Activated CD4-positive, alpha-beta T cell treated with anti-CD3 and anti-CD28 coated beads, Interleukin-2, amount 50 U/mL, for 1 hour (primary cell): ENCODE measurements around the gene CASS4.
"Not testable (repeated sequence)": the region's sequence is repeated elsewhere in the genome, so short reads cannot be mapped to it uniquely, and the experiment has no call there.

Experiments
- DNase-seq: peaks from one replicate; pipeline ENCODE4 v3.0.0-alpha.2; 2020

The CASS4 gene, protein sequence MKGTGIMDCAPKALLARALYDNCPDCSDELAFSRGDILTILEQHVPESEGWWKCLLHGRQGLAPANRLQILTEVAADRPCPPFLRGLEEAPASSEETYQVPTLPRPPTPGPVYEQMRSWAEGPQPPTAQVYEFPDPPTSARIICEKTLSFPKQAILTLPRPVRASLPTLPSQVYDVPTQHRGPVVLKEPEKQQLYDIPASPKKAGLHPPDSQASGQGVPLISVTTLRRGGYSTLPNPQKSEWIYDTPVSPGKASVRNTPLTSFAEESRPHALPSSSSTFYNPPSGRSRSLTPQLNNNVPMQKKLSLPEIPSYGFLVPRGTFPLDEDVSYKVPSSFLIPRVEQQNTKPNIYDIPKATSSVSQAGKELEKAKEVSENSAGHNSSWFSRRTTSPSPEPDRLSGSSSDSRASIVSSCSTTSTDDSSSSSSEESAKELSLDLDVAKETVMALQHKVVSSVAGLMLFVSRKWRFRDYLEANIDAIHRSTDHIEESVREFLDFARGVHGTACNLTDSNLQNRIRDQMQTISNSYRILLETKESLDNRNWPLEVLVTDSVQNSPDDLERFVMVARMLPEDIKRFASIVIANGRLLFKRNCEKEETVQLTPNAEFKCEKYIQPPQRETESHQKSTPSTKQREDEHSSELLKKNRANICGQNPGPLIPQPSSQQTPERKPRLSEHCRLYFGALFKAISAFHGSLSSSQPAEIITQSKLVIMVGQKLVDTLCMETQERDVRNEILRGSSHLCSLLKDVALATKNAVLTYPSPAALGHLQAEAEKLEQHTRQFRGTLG

GRCh38 chr20:56411759-56412472, at the start of gene CASS4:
CASS4 (plus strand) TSS chr20:56412260; CDS start chr20:56412459, 199 bp downstream.
- DNase-seq: no peak

- no peak for DNase-seq
These were observed 49.1 kb upstream of the CASS4 start for GRCh38 chr20:56362833-56363413.

DNA sequence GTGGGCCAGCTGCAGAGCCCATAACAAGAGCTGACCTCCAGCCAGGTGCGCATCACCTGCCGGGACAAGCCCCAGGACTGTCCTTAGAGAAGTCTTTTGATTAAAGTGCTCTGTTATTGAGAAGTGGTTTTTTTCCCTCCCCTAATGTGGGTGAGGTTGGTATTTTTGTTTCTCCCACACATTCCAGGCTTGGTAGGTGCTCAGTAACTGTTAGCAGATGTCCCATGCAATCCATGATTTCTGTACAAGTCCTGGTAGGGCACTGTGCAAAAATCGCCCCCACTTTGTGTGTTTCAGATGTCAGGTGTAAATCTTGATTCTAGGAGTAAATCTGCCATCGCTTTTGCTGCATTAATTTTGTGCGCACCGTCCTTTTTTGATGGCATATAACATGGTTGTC, 48.6 kb upstream of the CASS4 start:
- no peak for DNase-seq

DNA sequence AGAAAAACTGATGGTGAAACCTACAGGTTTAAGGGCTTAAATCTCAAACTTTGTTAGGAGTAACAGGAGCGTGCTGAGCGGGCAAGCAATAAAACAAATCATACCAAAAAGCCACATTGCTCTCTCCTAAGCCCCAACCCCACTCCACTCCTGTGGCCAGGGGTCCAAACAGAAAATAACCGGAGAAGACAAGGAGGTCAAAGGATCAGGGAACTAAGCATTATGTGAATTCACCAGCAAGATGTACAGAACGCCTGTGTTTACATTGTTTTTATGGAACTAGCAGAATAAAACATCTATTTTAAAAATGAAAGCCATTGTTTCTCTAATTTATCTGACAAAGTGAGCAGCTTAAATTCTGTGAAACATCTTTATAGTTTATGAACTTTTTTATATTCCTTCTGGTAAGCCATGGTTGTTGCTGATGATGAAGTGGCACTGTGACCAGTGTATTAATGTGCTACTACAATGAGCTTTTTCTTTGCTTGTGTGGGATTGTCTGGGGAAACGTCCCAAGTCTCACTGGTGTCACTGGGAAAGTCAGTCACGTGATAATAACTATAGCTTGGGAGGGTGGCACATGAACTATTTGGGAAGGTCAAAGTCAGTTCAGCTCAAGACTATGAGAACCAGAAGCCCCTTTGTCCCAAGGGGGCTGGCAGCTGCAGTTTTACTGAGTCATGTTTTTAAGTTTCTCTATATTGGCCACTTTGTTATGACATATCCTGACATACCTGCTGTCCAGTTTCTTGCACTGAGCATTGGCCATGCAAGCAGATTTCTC, 43.5 kb upstream of the CASS4 start:
- no peak for DNase-seq

GRCh38 chr20:56369179-56369578, 42.9 kb upstream of the CASS4 start:
- DNase-seq: no peak

DNA sequence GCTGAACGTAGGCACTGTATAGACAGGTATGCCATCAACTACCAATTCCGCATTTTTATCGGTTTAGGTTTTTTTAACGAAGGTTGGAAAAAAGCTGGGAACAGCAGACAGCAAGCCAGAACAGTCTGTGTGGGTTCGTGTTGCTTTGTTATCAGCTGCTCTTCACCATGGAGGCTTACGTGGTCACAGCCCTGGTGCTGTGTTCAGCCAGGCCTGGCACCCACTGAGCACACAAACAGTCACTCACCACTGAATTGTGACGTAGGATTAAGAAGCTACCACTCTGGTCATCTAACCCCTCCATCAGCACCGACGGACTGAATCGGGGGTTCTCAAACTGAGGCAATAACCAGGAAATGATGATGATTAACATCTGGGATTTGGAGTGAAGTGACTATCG, 40.1 kb upstream of the CASS4 start:
- no peak for DNase-seq

DNA sequence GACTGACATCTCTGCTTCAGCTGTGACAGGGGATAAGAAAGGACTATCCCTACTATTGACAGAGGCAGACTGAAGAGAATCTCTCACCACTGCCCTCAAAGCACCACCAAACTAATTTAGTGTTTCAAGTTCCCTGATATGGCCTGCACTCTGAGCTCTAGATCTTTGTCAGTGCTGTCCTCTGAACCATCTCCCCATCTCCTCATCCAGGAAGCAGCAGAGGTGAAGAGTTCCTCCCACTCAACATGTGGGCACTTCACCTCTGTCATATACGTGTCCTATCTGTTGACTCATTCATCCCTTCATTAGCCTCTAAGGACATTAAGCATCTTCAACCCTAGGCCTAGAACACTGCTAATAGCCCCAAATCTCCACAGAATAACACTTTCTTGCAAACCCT, 39.2 kb upstream of the CASS4 start:
- DNase-seq: no peak

- DNase-seq: no peak
These were observed 38.1 kb upstream of the CASS4 start for GRCh38 chr20:56373942-56374341.

- no peak for DNase-seq
These were observed 35.7 kb upstream of the CASS4 start for GRCh38 chr20:56376331-56376730.

DNA sequence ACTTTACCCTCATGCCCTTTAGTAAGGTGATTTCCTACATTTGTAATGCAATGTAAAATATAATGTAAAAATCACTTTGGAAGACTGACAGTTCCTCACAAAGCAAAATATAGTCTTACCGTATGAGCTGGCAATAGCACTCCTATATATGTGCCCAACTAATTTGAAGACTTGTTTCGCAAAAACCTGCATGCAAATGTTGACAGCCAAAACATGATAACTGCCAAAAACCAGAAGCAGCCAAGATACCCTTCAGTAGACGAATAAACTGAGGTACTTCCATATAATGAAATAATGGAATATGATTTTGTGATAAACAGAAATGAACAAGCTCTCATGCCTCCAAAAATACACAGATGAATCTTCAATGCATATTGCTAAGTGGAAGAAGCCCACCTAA, 33.7 kb upstream of the CASS4 start:
- DNase-seq: no peak

DNA sequence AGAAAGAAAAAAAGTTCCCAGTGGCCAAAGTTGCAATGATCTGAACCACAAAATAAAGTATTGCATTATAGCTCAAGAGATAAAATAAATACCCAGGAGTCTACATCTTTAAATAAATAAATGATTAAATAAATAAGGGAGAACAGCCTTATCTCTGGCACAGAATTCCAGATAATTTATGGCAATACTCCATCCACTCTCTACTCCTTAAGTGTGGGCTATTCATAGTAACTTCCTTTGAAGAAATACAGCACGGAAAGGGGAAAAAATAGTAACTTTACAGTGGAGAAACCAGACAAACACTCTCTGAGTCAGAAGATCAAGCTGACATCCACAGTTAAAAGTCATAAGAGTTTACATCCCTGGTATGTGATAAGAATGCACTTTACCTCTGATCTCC, 31.7 kb upstream of the CASS4 start:
- no peak for DNase-seq

DNA sequence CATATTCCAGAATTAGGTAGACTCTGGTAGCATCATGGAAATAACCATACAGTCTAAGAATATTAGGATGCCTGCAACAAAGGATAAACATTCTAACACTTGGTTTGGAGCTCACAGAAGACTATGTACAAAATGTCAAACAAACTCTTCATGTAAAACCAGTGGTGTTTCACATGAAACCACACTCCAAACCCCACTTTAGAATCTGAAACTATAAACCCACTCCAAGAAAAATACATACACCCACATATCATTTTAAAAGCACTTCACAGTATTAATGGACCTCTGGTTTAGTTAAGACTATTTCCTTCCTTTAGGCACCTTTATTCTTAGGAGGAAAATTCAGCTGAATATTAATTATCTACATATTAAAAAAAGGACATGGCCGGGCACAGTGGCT, 30.6 kb upstream of the CASS4 start:
- no peak for DNase-seq

DNA sequence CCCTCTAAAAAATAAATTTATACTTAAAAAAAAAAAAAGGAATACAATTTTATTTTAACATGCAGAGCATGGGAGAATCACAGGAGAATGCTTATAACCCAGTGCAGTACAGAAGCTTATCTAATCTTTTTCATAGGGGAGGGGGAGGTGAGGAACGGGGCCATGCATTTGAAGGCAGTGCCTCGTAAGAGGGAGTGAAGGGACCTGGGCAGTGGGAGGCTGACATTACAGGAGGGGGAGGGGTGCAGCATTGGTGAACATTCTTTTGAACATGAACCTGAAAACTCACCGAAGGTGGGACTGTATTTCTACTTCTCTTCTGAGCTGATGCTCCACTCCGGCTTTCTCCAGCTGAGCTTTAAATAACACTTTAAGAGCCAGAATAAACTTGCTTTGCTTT, 29.4 kb upstream of the CASS4 start:
- DNase-seq: no peak

GRCh38 chr20:56383334-56383733, 28.7 kb upstream of the CASS4 start:
- no peak for DNase-seq

GRCh38 chr20:56385130-56385529, 26.9 kb upstream of the CASS4 start:
- no peak for DNase-seq

DNA sequence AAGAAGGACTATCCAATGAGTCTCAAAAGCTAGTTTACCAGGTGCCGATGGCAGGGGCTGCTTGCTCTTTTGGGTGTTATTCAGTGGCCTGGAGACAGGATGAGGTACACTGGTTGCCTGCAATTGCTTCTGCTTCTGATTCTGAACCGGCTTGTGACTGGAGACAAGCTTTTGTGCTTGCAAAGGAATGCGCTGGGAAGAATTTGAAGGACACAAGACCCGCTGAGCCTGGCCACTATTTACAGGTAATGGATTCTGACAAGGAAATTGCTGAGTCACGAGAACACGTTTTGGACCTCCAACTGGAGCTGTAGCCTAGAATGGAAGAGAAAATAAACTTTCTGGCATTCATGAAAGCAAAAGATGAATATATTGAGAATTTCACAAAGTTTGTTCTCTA, 25.8 kb upstream of the CASS4 start:
- DNase-seq: no peak

- no peak for DNase-seq
These were observed 23.2 kb upstream of the CASS4 start for GRCh38 chr20:56388882-56389281.

- DNase-seq: no peak
These were observed 22.3 kb upstream of the CASS4 start for GRCh38 chr20:56389807-56390206.

GRCh38 chr20:56390396-56390795, 21.7 kb upstream of the CASS4 start:
- DNase-seq: not testable (repeated sequence)

DNA sequence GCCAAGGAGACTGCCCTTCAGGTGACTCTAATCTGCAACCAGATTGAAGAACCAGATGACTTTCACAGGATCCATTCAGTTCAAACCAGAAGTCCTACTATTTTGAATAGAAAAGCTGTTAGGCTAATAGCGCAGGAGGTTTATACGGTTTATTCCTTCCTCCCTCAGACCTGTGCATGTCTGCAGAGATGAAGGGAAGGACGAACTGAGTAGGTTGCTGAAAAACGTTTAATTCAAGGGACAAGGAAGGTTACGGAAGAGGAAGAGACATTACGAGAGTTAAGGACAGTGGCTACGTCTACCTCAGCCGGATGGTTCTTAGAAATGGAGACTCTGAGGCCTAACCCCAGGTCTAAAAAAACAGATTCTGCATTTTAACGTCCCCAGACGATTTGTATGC, 21.0 kb upstream of the CASS4 start:
- no peak for DNase-seq

- DNase-seq: no peak
These were observed 20.4 kb upstream of the CASS4 start for GRCh38 chr20:56391596-56392131.
